Measurements from ENCODE around the gene VSIG10.

GRCh38 chr12:118059341-118060191, 44.2 kb downstream of the VSIG10 start:
- TF ChIP-seq CTCF (CRISPR knock-in tag; IDR thresholded peaks at IDR 0.05) (no peak), CBFB (CRISPR knock-in tag; IDR thresholded peaks at IDR 0.05) (no peak)
